NCI-H1092 treated with DMSO at 0.1 percent for 48 hours (cell line): ENCODE results near the gene HTRA2.
"Not testable (repeated sequence)": the region's sequence is repeated elsewhere in the genome, so short reads cannot be mapped to it uniquely, and the experiment has no call there.

Experiments used
- DNase-seq: peaks from one replicate; lab custom pipeline; 2025; lab: John Stamatoyannopoulos, UW

Gene HTRA2

DNA sequence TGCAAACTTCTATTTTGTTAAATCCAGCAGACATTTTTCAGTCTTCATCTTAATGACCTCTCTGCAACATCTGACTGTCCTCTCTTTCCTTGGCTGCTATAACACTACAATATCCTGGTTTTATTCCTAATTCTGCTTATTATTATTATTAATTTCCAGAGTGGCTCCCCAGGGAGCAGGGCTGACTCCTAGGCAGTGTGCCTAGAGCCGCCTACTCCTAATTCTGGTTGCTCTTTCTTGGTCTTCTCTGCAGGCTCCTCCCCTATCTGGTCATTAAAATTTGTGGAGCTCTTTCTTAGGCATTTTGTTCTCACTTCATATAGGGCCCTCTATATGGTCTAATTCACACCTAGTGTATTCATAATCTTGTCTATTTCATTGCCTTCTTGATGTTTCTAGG lies 13.2 kb downstream of the HTRA2 start:
- no peak for DNase-seq

DNA sequence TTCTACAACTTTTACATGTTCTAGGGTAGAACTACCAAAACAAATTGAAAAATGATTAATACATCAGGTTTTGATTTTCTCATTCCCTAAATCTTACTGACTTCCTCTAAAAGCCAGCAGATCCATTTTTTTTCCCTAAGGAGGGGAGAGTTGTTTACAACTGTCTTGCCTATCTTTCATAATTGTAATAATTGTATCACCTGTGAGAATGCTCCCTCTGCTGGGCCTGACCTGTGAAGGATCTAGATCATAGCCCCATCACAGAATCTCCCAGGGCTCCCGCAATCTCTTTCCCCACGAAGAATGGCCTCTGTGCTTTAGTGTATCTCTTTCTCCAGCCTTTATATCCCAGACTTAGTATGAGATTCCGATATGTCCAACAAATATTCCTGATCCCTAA lies 14.9 kb downstream of the HTRA2 start:
- no peak for DNase-seq

DNA sequence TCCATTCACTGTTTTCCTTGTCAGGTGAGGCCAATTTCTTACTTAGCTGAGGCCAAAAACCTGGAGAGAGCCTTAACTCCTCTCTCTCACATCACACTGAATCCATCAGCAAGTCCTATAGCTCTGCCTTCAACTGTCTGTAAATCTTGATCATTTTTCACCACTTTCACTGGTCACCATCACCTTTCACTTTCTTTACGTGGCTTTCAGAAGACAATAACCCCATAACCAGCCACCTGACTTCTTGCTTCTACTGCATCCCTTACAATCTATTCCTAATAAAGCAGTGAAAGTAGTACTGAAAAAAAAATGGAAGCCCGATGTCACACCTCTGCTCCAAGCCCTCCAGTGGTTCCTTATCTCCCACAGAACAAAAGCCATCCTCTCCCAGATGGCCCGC lies 16.3 kb downstream of the HTRA2 start:
- DNase-seq = no peak

DNA sequence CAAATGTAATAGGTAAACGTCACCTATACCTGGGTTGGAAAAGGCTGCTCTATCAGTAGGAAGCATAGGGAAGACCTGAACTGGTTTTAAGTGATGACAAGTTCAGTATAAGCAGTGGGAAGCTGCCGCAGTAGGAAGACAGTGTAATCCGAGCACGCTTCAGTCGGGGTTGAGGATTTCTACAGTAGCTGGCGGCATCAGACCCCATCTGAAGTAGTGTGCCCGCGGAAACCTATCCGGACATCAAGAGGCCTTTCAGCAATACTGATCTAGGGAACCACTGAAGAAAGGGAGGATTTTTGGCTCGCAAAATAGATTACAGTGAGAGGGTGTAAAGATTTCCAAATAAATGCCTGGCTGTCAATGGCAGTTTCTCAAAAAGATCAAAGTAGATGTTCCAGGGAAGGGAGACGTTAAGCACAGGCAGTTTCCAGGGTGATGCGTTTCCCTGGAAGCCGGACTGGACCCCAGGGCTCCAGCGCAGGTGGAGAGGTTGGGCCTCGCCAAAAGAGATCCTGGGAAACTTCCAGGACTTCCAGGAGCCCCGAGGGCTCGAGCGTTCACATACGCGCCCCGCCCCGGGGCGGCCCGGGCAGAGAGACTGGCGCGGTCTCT lies 18.7 kb downstream of the HTRA2 start:
- peak; percentile 65 for DNase-seq

DNA sequence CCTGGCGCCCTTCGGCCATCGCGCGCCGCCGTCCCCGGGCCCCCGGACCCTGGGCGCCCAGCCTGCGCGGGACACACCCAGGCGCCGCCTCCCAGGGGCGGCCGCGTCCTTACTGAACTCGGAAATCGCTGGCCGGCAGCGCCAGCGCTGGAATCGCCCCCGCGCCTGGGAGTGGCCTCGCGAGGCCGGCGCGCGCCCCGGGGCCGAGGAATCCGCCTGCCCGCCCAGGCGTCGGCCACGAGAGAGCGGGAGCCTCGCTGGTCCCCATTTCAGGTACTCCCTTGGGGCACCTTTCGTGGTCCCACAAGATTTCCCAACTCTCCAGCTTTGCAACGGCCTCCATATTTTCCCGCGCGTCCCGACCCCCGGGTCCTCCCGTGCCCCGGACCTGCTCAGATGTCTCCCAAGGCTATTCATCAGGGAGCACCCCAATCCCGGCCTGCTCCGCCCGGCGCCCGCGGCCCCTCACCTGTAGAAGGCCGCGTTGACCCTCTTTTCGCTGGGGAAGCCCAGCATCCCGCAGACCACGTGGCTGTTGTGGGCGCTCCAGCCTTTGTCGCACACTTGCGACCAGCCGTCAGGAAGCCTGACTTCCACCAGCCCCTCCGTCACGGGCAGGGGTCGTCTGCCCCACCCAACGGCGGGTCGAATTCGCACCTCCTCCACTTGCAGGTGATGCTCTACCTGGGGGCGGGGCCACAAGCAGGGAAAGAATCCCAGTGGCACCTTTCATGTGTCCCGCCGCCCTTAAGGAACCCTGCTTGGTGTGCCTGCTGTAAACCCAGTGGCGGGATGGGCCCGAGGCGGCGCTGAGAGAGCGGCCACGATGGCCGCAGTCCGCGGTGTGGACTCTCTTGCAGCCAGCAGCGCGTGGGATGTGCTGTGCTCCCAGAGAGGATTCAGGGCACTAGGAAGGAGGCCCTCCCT lies 19.4 kb downstream of the HTRA2 start:
- DNase-seq = peak; percentile 22

DNA sequence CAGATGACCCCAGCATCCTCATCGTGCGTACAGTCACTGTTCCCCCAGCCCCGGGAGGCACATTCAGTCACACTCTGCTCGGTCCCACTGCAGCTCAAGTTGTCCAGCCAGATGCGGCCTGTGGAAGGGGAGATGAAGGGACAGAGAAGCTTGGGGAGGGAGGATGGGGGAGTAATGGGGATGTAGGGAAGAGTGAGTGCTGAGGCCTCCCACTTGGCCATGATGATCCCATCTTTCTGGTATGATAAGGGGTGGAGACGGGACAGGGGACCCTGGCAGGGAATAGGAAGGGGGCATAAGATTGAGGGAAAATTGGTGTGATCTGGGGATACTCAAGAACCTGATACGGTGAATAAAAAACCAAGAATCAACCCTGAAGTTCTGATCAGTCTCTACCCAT lies 20.5 kb downstream of the HTRA2 start:
- no peak for DNase-seq

DNA sequence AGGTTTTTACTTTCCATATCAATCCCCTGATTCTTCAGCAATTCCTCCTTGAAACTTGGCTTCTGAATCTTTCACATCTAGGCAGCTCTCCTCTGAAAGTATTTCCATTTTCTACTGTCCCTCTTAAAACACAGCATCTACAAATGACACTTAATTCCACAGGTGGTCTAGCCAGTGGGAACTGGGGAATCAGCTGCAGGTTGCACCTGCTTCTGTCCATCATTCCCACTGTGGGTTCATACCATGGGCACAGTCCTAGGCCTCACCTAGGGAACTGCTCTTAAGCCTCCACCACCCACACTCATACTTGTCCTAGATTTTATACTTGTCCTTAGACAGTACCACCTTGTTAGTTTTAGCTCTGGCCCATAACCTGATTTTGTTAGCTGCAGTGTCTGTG lies 21.8 kb downstream of the HTRA2 start:
- DNase-seq = no peak

DNA sequence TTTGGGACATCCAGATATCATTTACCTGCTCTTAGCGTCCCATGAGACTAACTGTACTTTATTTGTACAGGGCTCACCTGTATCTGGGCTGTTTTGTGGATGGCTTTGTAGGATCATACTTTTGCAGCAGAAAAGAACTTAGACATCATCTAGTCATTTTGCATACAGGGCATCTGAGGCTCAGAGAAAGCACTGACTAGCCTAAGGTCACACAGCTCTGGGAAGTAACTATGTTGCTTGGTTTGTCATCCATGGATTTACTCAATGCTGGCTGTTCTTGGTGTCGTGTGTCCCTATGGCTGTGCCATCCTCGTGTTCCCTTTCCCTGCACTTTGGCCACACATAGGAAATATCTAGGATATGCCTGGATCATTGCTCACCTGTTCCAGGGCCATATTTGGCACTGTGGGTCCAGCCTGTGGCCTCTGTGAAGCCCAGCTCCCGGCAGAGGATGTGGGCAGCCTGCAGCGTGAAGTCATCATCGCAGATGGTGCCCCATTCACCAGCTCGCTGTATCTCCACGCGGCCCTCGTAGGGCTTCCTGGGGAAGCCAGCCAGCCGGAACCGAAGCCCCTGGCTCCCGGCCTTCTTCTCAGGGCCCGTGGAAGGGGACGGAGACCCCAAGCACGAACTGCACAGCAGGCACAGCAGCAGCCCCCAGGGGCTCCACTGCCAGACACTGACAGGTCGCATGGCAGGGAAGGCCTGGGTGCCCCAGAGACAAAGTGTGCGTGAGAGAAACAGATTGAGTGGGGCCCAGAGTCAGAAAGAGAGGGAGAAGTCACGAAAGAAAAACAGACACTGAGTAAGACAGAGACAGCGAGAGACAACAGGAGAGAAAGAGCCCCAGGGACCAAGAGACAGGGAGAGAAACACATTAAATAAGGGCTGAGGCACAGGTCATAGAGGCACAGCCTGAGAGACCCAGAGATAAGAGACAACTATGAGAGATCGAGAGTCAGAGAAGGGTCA lies 22.5 kb downstream of the HTRA2 start:
- DNase-seq = no peak

DNA sequence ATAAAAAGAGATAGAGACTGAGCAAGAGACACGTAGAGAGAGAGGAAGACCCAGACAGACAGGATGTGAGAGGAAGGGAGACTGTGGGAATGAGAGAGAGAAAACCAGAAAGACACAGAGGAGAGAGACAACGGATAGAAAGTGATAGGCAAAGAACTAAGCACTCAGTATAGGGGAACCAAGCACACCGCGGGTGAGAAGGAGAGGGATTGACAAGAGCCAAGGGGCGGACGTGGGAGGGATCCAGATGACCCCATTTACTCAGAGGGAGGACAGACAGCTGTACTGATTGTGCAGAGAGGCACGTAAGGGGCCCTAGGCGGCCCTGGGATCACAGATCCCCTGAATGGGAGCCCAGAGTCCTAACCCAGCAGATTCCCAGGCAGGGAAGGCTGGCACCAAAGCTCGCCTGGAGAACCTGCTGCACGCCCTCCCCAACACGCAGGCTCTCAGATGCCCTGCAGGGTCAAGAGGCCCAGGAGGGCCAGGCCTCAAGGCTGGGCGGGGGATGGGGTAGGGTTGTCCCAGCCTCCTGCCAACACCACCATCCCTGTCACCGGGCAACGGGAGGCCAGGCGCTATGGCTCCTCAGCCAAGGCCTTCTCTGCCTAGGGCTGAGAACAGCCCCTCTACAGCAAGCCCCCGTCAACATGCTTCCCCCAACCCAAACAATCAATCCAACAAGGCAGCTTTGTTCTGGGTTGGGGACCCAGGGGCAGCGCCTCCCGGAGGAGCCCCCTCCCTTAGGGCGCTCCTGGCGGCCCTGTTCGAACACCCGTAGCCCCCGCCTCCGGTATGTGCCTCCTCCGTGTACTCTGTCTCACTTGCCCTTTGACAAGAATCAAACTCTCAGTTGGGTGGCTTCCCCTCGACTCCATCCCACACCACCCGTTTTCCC lies 23.4 kb downstream of the HTRA2 start:
- no peak for DNase-seq

DNA sequence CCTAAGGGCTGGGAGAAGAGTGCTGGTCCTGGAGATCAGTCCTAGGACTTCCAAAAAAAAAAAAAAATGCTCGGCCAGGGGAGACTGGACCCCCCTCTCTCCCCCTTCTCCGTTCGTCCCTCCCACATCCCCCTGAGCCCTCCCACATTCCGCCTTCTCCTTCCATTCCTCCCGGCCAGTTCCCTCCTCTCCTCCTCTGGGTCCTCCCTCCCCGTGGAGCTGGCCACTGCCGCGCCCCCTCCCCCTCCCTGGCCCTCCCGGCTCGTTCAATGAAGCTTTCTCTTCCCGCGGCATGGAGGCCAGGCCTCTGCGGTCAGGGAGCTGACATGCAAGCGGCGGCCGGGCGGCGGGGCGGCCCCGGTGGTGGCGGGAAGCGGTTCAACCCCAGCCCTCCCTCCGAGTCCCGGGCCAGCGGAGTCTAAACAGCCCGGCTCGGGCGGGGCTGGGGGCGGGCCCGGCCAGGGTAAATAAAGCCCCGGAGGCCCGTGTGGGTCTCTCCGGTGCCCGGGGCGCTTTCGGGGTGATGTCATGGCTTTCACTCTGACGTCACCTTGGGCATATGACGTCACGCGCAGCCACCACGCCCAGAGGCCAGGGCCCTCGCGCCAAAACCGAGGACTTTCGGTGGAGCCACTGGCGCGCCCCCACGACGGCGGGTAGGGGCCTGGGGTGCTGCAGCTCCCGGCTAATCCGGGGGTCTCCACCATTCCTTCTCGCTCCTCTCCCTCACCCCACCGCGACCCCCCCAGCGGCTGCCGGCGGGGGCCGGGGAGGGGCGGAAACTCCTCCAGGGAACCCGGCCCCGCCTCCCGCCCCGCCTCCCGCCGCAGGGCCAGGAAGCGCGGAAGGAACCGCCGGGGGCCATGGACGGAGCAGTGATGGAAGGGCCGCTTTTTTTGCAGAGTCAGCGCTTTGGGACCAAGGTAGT lies 24.4 kb downstream of the HTRA2 start, which contains the start of the genes DOK1 and LOXL3:
Gene DOK1, plus strand, starts transcription at position 829 of the 928 bp plus-strand sequence. Its CDS starts 35 bp downstream, at position 864.
Gene LOXL3, minus strand, starts transcription at position 51 of the 928 bp plus-strand sequence. CDS start 1,308 bp downstream, outside the sequence.
- DNase-seq = peak; percentile 54

DNA sequence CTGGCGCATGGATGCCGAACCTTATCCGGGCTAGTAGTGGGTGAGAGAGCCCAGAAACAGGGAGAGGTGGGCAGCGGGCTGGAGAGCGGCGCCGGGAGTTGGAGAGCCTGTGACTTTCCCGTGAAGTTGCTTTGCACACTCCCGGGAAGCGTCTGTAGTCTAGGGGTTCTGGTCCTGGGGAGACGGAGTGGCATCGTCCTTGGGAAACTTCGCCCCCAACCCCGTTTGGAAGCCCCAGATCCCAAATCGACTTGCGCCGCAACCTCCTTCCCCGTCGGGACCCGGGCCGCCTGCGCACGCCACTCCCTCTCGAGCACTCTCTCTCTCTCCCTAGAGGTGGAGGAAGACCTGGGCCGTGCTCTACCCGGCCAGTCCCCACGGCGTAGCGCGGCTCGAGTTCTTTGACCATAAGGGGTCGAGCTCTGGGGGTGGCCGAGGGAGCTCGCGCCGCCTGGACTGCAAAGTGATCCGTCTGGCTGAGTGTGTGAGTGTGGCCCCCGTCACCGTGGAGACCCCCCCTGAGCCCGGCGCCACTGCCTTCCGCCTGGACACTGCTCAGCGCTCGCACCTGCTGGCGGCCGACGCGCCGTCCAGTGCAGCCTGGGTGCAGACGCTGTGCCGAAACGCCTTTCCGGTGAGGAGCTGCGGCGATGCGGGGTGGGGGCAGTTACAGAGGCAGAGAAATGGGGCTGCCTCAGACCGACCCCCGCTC lies 25.2 kb downstream of the HTRA2 start:
- DNase-seq = no peak

DNA sequence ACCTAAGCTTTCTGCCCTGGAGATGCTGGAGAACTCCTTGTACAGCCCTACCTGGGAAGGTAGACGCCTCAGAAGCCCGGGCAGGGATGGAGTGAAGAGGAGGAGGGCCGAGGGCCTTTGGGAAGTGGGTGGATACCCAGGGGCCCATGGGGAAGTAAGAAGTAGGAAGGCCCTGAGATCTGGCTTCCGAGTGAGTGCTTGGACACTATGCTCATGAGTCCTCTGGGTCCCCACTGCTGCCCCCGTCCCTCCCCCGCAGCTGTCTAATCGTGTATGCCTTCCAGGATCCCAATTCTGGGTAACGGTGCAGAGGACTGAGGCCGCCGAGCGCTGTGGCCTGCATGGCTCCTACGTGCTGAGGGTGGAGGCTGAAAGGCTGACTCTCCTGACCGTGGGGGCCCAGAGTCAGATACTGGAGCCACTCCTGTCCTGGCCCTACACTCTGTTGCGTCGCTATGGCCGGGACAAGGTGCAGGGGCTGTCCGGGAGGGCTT lies 25.9 kb downstream of the HTRA2 start:
- DNase-seq = no peak

DNA sequence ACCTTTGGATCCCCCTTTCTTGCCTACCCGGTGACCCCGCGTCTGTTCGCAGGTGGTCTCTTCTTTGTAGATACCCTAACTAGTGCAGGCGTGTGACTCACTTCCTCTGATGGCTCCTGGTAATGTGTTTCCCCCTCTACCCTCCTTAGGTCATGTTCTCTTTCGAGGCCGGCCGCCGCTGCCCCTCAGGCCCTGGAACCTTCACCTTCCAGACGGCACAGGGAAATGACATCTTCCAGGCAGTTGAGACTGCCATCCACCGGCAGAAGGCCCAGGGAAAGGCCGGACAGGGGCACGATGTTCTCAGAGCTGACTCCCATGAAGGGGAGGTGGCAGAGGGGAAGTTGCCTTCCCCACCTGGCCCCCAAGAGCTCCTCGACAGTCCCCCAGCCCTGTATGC lies 26.4 kb downstream of the HTRA2 start:
- no peak for DNase-seq

DNA sequence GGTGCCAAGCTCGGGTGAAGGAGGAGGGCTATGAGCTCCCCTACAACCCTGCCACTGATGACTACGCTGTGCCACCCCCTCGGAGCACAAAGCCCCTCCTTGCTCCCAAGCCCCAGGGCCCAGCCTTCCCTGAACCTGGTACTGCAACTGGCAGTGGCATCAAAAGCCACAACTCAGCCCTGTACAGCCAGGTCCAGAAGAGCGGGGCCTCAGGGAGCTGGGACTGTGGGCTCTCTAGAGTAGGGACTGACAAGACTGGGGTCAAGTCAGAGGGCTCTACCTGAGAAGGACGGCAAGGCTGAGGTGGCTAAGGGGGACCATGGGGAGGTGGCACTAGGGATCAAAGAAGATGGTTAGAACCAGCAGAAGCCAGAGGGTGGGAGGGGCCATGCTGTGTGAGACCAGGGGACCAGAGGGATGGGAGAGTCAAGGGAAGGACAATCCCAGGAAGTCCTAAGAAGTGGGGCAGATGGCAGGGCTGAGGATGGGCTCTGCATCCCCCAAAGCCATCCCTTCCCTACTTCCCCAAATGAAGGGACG lies 27.2 kb downstream of the HTRA2 start:
- no peak for DNase-seq

DNA sequence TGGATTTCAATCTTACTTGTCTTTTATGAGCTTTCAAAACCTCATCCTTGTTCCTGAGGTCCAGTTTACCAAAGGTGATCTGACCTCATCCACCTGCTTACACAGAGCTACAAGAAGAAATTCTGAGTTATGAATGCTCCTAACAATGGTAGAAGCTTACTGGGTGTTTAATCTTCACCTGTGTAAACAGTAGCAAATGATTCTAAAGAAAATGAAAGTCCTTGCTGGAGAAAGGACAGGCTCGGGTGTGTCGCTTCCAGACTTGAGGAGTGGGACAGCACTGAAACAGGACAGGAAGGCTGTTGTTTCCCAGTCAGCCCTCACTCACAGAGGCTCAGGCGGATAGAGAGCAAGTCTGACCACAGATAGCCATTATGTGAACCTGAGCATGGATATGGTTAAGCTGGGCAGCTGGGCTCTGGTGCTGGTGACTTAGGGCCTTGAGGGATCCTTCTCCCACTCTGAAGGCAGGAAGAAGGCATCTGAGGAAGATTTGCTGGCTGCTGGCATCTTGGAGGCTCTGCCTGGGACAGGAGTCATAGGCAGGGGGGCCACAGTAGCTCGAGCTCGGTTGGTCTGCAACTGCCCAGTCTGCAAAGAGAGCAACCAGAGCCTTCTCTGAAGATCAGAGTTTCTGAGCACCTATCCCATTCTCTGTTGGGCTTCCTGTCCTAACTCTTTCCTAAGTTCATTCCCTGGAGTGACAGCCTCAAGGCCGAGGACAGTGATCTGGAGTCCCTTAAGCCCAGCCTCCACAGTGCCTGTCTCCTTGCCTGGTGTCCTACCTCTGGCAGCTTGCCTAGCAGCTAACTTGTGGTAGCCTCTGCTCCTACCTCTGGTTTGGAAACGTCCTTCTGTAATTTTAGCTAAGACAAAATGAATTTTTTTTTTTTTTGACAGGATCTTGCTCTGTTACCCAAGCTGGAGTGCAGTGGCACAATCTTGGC lies 28.8 kb downstream of the HTRA2 start:
- DNase-seq = no peak

DNA sequence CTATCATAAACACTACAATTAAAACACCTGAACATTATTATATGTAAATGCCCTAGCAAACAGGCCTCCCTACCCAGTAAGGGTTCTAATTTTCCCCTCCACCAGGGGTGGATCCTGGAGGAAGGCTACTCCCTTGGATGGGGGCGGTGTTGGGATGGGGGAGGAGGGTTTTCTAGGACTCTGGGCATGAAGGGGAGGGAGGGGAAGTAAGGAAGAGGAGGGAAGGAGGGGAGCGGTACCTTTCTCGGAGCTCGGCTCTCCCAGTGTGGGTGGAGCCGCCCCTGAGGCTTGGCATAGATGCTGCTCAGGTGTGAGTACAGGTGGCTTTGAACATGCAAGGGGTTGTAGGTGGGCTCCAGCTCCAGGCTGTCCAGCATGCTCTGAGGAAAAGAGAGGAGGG lies 30.2 kb downstream of the HTRA2 start:
- DNase-seq = no peak

DNA sequence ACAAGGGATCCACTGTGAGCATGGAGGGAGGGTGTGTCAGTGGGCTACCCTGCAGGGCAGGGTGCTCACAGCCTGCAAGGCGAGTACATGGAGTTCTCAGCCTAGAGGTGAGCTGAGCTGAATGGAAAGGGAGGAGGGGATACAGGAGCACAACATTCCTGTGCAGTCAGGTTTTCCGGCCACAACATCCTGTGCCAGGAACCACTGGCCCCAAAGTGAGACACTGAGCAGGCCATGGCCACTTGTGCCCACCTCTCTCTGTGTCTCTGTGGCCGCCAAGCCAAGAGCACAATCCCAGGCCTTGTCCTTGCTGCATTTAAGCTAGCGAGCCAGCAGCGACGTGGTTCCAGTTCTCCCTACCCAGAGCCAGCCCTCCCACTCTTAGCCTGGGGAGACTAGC lies 30.9 kb downstream of the HTRA2 start:
- DNase-seq = no peak

DNA sequence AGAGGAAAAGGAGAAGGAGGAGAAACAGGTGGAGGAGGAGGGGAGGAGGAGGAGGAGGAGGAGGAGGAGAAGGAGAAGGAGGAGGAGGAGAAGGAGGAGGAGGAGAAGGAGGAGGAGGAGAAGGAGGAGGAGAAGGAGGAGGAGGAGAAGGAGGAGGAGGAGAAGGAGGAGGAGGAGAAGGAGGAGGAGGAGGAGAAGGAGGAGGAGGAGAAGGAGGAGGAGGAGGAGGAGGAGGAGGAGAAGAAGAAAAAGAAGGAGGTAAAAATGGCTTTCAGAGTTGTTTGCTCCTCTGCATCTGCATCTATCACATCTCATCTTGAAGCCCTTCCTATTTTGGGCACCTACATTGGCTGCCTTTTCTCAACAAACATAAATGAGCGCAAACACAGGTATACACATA lies 31.3 kb downstream of the HTRA2 start:
- not testable (repeated sequence) for DNase-seq
